Pulmonary artery endothelial cell (primary cell): Measurements from ENCODE around the gene MAP4K5. TPM values are rescaled to one million over a fixed set of nuclear protein-coding genes. Genes with fewer than 3 reads are reported as not detected.
"Not testable (repeated sequence)": the region's sequence is repeated elsewhere in the genome, so short reads cannot be mapped to it uniquely, and the experiment has no call there.

Source experiments
- DNase-seq: peaks from one replicate; pipeline ENCODE4 v3.0.0-alpha.2; 2011; ENCODE audit warnings: low read depth, low spot score
- total RNA-seq: library from RNA; depleted of rRNA; stranded (reverse); fragments of >200 nt; gene quantifications from 2 replicates; pipeline ENCODE4 v1.2.3, GENCODE V29; 2014

The MAP4K5 gene
- total RNA-seq, 1 donor from 2014 or later: 45.3 TPM

DNA sequence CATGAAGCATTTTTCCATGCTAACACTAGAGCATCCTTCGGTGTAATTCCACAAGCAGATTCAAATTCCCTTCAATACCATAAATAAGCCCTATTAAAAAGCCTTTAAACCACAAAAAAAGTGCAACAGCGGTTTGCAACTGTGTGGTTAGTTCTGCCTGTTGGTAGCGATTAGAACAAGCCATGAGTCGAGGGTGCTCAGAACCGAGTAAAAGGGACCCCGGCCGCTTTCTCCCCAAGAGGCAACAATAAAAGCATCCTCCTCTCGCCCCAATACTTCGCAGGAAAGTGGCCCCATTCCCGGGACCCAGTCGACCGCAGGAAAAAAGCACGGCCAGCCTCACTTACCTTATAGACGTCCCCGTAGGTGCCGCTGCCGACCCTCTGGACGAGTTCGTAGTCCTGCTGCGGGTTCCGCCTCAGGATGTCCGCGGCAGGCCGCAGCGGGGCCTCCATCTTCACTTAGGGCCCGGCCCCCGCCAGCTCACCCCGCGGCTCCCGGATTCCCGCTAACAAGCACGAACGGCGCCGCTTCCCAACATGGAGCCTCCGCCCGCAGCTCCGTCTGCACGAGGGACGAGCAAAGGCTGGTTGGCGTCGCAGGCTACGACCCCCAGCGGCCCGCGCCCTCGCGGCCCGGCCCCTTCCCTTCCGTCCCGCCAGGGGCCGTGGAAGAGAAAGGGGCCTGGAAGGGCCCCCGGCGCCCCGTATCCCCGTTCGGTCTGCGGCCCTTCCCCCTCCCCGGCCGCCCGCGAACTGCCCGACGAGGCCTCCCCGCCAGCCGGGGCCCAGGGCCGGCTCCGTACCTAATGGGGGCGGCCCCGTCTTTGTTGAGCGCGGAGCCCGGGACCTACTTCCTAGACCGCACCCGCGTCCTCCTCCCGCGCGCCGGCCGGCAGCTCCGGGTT is 521 bp downstream of the MAP4K5 start:
- DNase-seq: no peak

DNA sequence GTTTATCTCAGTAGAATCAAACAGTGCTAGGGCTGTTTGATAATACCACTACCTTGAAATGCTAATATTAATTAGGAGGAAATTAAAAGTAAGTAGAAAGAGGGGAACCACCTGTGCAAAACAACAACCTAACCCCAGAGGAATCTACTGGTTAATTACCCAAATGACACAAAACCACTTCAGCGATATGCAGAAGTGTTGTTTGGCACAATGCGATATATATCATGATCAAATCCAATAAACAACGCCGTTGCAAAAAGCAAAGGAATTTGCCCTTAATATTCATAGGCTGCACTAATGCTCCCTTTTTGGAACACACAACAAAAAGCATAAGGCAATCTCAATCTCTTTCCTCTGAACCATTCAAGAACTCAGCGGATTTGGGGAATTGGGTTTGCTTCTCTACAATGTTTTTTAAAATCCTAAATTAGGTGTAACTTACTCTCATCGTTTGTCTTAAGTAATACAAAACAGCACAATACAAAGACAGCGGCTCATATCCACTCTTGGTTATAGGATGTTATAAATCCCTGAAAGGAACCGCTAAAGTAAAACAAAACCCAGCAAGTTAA is 1.5 kb downstream of the MAP4K5 start:
- no peak for DNase-seq

DNA sequence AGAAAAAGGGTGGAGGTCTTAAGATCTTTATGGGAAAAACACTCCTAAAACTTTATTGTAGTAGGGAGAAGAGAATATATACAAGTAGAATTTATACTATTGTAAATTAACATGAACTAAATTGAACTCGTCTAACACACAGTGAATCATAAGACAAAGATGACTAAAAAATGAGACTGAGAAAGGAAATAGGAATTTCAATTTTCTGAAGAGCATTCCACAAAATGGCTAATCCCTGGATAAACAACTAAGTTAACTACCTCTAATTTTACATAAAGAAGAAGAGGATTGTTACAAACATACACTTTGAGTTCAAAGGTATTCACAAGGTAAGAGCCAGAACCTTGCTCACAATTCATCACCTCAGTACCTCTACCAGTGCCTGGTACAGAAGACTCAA is 2.0 kb downstream of the MAP4K5 start:
- no peak for DNase-seq

DNA sequence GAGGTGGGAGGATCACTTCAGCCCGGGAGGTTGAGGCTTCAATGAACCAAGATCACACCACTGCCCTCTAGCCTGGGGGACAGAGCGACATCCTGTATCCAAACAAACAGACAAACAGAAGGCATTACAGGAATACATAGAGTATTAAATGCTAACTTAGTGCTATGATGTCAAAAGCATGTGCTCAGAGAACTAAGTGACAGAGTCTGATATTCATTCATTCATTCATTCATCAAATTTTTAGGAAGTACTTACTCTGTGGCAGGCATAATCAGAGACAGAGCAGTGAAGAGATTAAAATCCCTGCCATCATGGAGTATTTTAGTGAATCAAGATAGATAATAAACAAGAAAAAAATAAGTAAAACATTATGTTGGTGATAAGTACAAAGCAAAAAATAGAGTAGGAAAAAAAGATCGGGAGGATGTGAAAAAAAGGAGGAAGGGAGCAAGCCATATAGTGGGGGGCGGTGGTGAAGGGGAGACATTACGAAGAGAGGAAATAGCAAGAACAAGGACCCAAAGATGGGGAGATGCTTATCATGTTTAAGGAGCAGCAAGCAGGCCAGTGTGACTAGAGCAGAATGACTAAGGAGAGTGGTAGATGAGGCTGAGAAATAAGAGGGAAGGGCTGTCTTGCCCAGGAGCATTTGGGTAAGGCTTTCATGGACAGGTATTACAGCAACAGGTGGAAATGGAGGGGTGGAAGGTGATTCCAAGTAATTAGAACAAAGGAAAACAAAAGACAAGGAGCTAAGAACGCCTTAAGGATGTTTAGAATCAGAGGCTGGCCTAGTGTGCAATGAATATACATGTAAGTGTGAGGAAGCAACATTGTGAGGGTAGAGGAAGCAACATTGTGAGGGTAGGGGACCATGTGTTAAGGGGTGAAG is 2.8 kb downstream of the MAP4K5 start:
- no peak for DNase-seq

DNA sequence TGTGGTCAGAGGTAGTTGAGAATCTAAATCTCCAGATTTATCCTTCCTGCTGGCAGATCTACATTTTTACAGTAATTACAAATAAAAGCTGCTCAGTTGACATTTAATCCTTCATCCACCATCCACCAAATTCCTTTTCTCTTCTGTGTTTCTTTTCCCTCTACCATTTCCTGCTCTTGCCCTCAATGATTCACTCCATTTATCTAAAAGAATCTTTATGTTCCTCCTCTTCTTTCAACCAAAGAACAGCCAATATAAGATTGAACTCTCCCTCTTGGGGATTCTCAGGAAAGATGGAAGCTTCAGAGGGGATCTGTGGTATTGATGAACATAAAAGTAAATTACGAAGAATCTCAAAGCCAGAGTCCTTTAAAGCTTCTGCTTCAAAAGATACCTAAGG is 4.4 kb downstream of the MAP4K5 start:
- DNase-seq: no peak

DNA sequence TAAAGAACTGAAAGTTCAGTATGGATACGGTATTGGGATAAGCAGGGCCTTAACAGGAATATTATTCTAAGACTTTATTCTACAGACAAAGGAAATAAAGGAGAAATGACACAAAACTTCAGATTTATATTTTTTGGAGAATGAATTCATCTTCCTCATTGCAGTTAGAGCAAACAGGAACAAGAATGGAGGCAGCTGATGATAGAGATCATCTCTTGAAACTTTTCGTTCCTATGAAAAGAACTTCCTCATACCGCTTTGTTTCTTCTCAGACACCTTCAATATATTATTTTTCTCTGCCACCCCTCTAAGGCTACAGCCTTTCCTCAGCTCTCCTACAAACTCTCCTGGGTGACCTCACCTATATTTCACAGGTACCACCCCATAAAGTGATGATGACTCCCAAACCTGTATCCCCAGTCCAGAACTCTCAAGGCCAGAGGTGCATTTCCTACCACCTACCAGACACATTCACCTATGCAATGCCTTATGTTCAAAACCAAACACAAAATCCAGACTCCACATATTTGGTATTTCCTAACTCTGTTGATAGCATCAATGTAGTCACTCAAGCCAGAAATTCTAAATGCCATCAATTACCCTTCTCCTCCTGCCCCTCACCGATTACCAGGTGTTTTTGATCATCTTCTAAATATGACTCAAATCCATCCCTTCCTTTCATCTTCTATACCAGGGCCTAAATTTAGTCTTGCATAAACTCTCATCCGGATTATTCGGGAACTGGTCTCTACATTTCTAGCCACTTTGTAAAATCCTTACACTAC is 7.4 kb downstream of the MAP4K5 start:
- no peak for DNase-seq

DNA sequence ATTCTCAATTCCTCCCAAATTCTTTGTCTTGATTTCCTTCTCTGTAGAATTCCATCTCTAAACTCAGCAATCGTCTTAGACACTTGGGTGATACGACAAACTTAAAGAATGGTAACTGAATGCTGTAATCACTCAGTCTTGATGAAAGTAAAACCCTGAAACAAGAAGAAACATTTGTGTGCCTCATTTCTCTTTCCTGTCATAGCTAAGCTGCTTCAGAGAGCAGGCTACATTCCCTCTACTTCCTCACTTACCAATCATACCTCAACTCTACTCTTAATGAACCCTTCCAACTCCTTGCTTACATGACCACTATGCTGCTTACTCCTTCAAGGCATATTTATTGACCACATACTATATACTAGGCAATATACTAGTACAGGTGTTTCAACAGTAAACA is 8.3 kb downstream of the MAP4K5 start:
- no peak for DNase-seq

DNA sequence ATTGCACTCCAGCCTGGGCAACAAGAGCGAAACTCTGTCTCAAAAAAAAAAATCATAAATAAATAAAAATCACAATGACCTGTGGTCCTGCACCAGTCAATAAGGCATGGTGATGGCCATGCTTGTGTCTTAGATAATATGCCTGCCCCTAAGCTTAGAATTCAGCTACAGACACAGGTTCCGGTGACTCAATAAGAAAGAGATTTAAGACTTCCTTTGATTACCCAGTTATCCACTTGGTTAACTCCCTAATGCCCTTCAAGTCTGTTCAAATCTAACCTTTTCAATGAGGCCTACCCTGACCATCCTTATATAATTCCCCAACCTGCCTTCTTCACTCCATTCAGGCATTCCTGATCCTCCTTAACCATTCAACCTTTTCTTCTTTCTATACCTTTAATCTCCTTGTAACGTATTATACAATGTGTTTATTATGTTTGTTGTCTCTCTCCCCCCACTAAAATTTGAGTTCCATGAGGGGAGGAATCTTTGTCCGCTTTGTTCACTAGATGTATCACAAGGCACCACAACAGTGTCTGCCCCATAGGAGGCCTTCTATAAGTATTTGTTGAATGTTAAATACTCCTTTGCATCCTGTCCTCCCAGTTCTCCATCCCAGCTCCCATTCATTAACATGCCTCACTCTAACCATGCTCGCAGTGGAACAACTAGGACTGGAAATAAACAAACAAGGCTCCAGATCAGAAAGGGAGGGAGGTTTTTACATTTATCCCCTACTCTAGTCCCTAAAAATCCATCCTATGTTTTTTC is 8.9 kb downstream of the MAP4K5 start:
- DNase-seq: no peak

DNA sequence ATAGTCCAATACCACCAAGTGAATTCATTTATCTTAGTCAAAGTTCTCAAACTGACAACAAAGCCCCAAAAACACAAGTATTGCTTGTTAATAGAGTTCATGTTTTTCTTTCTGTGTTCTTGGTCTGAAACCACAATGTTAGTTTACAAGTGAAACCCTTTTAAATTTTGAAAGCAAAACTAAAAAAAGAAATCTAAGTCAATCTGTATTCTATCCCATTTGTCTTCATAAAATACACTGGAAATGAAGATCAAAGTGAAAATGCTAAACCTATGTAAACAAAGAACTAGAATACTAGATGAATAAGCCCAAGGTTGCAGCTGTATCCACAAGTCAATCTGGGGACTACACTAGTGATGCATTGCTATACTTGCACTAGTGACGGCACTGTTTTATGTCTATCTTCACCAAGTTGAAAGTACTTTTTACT is 10.4 kb downstream of the MAP4K5 start:
- DNase-seq: no peak

DNA sequence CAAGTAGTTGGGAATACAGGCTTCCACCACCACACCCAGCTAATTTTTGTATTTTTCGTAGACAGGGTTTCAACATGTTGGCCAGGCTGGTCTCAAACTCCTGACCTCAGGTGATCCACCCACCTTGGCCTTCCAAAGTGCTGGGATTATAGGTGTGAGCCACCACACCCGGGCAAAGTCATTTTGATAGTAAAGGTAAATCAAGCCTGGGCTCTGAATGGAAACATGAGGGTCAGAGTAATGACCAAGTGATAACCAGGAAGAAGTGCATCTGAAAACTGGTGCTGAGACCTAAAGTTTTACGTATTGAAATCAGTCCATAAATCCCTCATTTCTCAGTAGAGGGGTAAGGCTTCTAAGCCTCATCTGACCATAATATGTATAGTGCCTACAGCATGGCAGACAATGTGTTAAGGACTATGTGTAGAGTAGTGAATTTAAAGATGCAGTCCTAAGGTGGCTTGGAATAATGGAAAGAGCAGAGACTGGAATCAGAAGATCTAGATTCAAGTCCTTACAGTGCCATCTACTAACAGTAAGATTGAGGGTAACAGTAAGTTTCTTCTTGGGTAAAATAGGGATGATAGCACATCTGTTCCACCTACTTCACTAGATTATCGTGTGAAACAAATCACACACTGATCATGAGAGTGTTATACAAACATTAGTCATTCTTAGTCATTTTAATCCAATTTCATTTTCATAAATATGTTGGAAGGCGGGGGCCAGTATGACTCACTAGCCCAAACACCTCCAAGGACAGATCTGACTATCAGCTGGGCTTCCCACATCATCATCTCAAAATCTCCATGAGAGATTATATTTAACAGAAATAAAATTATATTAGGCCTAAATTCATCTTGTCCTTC is 11.2 kb downstream of the MAP4K5 start:
- DNase-seq: peak; percentile 66

DNA sequence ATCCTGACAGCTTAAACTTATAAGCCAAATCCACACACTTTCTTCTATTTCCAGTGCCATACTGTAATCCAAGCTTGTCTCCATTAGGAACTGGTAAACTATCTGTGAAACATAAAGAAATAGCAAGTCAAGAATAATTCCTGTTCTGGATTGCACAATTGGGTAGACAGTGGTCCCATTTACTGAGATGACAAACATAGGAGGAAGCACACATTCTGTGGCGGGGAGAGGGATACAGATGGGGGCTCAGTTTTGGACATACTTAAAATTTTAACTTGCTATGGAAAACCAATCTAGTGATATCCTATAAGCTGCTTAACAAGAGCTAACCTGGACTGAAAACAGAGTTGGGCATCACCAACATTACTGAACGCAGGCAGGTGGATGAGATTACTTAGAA is 16.3 kb downstream of the MAP4K5 start:
- DNase-seq: no peak

DNA sequence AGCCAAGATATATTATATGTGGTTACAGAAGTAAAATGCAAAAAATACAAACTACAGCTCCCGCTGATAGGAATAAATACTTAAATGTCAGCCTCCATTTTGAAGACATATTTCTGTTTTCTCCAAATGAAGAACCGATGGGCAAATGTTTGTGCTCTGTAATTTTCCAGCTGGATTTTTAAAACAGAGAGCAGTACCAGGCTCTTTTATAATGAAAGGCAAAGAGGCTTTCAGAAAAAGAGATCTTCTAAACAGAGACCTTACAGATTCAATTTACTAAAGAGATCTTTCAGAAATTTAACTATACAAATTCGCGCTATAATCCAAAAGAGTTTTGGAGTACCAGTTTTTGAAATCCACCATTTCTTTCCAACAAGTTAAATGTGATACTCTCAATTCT is 19.9 kb downstream of the MAP4K5 start:
- DNase-seq: no peak

DNA sequence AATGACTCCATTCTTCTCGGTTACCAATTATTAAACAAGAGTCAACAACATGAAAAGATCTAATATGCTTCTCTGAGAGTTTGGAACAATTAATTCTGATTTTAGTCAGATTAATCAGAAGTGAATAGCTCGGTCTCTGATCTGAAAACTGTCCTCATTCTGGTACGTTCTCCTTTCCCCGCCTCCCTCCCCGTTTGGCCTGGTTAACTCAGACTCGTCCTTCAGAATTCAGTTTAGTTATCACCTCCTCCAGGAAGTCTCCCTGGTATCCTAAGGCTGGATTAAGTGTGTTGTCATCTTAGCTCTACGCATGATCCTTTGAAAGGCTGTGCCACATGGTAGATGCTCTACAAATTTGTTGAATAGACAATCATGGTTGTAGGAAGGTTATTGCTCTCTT is 22.2 kb downstream of the MAP4K5 start:
- DNase-seq: no peak

DNA sequence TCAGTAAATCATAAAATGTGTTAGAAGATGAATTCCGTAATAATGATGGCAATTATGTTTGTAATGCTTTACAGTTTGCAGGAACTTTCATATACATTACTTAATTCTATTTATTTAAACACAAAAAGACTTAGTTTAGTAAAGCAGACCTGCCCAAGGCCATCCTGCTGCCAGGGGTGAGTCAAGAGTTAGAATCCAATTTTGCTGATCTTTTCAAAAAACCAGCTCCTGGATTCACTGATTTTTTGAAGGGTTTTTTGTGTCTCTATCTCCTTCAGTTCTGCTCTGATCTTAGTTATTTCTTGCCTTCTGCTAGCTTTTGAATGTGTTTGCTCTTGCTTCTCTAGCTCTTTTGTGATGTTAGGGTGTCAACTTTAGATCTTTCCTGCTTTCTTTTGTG is 25.3 kb downstream of the MAP4K5 start:
- not testable (repeated sequence) for DNase-seq

DNA sequence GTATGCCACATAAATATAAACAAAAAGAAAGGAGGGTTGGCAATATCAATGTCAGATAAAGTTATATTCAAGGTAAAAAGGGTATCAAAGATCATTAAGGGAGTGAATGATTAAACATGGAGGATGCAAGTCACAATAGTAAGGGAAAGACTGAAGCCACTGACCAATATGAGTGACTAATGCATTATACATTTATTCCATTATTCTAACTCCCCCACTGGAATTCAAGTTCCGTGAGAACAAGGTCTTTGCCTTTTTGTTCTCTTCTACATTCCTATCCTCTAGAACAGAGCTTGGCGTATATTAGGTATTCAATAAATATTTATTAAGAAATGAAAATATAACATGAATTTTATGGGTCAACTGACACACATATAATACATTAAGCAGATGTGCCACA is 30.7 kb downstream of the MAP4K5 start:
- peak; percentile 43 for DNase-seq

DNA sequence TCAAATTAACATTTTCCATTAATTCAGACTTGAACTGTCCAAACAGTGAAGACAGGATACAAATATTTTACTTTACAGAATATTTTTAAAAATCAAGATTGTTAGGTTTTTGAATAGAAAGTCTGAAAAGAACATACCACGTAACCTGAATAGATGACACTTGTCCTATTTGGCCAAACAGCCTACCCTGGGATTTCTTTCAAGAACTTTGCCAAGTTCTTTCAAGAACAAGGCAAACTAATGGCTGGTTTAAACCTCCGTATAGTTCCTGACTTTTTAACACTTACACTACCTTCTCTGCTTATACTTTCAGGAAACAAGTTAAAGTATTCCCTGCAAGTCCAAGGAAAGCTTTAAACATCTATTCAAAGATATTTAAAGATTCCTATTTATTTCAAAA is 35.0 kb downstream of the MAP4K5 start:
- DNase-seq: no peak

DNA sequence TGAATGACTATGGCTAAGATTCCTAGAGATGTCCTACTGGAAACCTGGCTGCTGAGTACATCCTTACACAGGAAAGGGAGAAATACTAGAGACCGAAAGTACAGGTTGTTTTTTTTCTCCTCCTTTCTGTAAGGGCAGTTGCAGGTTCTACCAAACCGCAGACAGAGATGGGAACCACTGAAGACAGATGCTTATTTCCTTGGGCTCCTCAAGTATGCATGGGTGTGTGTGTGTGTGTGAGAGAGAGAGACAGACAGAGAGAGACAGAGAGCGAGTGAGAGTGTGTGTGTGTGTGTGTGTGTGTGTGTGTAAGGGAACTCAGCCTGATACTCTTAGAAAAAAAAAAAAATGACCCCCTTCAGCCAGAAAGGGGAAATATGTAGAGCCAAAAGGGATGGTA is 42.5 kb downstream of the MAP4K5 start:
- DNase-seq: no peak

DNA sequence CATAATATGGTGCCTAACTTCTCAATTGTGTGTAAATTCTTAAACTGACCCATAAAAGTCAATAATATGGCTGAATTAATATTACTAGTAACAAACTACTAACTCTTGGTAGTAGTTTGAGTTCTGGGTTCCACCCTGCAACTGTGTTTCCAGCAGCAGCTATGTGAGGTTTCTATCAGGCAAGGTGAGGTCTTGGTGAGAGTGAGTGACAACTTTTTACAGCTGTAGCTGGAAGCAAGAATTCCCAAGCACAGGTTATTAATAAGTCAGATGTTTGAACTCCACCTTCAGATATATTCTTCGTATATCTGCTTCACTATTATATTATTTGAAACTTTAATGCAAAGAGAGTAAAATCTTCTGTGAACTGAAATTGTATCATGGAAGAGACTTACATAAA is 43.8 kb downstream of the MAP4K5 start:
- DNase-seq: no peak

DNA sequence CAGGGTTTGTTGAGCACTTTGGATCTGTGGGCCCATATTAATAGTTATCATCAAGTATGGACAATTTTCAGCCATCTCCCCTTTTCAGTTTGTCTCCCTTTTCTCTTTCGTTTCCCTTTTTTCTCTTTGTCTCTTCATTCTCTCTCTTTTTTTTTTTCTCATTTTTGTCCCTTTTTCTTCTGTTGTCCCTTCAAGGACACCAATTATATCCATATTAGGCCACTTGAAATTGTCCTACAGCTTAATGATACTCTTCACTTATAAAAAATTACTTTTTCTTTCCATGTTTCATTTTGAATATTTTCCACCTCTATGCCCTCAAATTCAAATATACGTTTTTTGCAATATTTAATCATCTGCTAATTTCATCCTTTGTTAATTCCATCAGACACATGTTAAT is 53.3 kb downstream of the MAP4K5 start:
- no peak for DNase-seq

DNA sequence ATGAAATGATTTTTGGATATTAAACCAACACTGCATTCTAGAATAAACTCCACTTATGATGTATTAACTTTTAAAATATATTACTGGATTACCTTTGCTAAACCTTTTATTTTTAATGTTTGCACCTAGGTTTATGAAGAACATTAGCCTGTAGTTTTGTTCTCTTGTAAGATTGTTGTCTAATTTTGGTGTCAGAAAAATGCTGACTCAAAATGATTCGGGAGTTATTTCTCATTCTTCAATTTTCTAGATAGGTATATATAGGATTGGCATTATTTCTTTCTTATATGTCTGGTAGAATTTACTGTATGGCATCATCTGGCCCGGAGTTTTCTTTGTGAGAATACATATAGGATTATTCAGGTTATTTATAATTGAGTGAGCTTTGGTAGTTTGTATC is 54.6 kb downstream of the MAP4K5 start:
- DNase-seq: no peak
